ENCODE measurements around the gene XIRP1.
A peak's percentile ranks its signal among the peaks of the same experiment; 100 is the strongest.

The XIRP1 gene

GRCh38 chr3:39209329-39209970 lies 17.1 kb upstream of the XIRP1 start:
- no peak for DNase-seq

- DNase-seq: no peak
Measured at GRCh38 chr3:39208463-39209055, 16.2 kb upstream of the XIRP1 start.

GRCh38 chr3:39207361-39208186 lies 15.2 kb upstream of the XIRP1 start:
- no peak for DNase-seq

DNA sequence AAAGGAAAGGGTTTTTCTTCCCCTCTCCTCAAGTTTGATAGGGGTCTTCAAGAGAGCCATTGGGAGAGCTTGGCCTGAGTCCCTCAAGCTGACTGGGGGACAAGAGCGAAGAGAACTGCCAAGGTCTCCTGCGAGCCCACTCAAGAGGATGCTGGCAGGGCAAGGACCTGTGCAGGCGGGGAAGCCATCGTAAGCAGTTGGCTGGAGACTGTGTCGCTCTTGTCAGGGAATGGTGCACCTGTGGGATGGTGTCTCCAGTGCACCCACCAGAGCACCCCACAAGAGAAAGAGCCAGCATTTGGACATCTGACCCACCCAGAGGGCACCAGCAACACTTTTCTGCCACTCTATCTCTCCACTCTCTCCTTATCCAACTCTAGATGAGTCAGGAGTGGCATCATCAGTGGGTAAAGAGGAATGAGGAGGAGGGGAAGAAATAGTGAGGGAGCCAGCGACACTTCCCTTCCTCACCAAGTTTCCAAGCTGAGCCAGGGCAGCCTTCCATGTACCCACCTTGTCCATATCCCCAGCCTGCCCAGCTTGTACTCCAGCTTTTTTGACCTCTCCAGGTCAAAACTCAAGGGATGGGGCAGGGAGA lies 13.6 kb upstream of the XIRP1 start:
- DNase-seq: no peak

GRCh38 chr3:39205131-39205530 lies 12.7 kb upstream of the XIRP1 start:
- DNase-seq: no peak

DNA sequence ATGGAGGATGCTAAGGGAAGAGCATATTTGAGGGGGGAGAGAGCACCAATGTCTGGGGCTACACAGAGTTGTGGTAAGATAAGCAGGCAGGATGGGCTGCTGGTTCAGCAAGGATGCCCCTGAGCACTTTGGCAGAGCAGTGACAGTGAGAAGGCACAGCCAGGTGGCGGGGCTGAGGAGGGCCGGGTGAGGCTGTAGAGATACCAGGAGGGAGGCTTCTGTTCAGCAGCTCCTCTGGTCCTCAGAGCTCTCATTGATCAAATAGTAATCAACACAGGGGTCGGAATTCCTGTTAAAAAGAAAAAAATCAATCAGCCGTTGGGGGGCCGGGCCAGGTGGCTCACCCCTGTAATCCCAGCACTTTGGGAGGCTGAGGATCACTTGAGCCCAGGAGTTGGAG lies 11.5 kb upstream of the XIRP1 start:
- DNase-seq: no peak

- no peak for DNase-seq
Measured at GRCh38 chr3:39203402-39203801, 11.0 kb upstream of the XIRP1 start.

GRCh38 chr3:39202094-39202493 lies 9.7 kb upstream of the XIRP1 start:
- DNase-seq: no peak

DNA sequence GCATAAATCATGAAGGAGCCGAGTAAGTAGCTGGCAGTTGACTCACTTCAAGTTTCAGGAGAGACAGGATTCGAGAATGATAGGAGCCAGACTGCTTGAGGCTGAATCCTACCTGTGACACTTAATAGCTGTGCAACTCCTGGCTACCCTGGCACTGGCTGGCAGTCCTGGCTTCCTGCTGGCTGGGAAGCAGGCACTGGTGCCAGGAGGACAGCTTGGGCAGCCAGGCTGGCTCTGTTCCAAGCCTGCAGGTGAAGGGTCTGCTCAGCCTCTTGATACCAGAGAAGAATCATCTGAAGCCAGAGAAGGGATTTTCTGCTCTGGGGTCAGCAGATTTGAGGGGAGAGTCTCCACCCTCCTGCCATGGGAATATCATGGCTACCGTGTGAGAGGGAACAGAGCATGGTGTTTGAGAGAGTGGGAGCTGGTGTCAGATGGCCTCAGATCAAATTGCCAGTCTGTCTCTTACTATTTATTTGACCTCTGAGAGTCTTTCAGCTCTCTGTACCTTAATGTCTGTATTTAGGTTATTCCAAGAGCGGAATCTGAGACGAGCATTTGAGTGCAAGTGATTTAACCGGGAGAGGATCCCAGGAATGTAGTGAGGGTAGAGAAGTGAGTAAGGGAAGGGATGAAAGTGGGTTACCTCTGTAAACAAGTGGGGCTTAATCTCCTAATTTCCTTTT lies 4.4 kb upstream of the XIRP1 start:
- no peak for DNase-seq

DNA sequence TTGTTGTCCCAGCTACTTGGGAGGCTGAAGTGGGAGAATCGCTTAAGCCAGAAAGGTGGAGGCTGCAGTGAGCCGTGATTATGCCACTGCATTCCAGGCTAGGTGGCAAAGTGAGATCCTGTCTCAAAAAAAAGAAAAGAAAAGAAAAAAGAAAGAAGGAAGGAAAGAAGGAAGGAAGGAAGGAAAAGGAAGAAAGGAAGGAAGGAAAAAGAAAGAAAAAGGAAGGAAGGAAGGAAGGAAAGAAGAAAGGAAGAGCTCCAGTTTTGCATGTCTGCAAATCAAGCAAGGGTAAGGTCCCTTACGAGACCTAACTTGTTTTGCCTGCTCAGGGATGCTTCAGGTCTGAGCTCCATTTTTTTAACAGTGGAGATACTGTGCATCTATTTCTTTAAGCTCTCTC lies 3.6 kb upstream of the XIRP1 start:
- no peak for DNase-seq

GRCh38 chr3:39193391-39193790 lies 996 bp upstream of the XIRP1 start:
- no peak for DNase-seq

DNA sequence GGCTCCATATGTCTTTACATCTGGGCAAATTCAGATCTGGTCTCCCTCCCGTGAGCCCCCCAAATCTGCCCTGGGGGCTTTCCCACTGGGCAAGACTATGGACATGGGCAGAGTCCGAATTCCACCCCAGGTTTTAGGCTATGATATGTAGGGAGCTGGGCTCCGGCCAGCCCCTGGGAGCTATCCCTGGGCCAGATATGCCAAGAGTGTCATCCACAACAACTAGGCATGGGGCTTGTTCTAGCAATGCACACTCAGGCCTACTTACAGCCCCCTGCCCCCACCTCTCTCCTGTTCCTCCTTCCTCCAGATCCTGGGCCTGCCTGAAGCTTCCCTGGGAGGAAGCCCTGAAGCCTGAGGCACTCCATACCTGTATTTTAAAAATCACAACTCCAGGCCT lies 622 bp downstream of the XIRP1 start:
- no peak for DNase-seq

DNA sequence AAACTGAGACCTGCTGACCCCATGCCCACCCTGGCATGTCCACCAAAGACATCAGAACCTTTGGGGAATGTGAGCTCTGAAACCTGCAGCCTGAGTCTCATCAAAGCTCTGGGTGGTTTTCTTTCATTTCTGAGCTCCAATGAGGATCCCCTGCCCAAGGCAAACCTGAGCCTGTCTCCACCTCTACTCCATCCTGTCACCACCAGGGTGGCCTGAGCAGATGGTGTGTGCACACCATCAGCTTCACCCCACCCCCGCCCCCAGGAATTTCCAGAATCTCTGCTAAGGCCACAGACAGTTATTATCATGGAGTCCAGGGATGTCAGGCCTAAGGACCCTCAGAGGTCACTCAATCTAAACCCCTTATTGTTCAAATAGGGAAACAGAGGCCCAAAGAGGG lies 1.3 kb downstream of the XIRP1 start:
- DNase-seq: no peak

DNA sequence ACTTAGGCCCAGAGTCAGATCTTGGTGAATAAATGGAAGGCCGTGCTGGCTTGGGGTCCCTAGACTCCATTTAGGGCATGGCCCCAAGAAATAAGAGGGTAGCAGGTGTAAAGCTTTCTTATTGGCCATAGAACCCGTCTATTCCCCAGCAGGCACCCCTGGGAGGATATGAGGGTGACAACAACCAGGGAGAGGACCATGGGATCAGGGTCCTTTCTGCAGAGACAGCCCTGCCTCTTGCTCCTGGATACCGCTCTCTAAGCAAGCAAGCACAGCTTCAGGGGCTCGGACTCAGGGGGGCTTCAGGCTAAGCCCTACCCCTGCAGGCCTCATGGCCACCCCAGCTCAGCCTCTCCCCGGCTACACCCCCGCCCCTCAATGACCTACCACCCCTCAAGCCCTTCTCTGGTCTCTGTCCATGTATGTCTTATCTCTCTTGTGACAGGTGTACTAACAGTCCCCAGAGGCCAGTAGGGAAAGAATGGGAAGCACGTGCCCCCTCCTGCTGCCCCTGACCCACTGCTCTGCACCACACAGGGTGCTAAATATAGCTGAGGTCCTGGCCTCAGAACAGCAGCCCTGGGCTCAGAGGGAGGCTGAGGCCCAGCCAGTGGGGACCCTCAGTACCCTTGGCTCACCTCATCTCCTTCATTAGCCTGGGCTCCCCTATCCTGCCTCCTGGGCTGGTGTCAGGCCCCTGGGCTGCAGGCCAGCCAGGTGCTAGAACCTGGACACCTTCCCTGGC lies 1.9 kb downstream of the XIRP1 start:
- DNase-seq: no peak

DNA sequence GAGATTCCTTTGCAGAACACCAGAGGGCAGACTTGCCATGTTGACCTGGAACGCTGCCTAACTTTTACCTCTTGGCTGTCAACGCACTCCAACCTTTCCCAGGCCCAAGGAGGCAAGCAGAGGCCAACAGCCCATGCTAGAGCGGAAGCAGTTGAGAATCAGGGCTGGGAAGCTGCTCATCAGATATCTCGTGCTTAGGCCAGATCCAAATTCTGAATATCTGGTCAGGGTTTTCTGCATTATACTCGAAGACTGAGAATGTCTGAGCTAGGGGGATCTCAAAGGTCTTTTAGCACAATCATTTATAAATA lies 2.5 kb downstream of the XIRP1 start:
- peak; percentile 40 for DNase-seq

GRCh38 chr3:39189150-39189958 lies 3.0 kb downstream of the XIRP1 start:
- DNase-seq: no peak

DNA sequence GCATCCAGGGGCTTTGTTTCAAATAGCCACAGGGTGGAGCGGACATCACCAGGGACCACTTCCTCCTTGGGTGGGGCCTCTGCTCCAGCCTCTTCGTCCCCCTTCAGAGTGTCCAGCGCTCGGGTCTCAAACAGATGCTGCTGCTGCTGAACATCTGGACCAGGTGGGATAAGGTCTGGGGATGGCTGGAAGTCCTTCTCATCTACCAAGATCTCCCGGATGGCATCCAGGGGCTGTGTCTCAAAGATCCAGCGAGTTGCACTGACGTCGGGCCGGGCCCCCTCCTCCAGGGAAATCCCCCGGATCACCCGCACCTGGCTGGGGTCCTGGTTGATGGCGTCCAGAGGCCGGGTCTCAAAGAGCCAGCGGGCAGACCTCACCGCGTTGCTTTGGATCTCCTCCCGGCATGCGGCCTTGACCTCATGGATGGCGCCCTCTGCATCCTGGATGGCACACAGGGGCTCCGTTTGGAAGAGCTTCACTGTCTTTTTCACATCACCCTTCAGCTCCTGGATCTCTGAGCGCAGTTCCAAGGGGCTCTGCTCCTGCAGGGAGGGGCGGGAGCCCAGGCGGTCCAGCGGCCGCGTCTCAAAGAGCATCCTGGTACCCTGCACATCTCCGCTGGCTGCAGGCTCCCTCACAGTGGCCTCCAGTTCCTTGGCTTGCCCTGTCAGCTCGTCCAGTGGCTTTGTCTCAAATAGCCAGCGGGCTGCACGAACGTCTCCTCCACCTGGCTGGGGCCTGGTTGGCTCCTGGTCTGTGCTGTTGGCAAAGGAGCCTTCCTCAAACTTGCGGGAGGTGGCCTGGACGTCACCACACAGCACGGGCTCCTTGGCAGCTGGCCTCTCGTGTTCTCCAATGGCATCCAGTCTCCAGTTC lies 3.9 kb downstream of the XIRP1 start:
- no peak for DNase-seq

GRCh38 chr3:39187372-39188155 lies 4.8 kb downstream of the XIRP1 start:
- DNase-seq: no peak

DNA sequence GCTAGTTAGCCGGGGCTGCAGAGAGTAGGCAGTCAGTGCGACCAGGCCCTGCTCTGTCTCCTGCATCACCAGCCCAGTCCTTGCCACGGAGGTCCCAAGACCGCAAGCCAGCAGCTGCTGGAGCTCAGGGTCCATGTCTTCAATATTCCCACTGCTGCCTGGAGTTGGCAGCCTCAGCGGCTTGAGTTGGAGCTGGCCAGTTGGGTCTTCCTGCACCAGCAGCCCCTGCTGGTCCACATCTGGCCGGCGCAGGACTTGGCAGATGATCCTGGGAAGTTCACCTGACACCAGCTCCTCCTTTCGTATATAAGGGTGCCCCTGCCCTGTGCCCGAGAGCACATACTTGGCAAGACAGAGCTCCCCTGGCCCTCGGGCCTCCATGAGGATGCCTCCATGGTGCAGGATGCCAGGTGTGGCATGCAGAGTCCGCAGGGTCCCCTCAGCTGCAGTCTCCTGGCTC lies 5.7 kb downstream of the XIRP1 start:
- DNase-seq: no peak
